Superior temporal gyrus (tissue), 1 donor: ENCODE results near the gene NOS1.

ENCODE experiments used
- DNase-seq: peaks from one replicate; pipeline ENCODE4 v3.0.0-alpha.2; 2016; ENCODE audit errors: extremely low spot score

NOS1 gene

DNA sequence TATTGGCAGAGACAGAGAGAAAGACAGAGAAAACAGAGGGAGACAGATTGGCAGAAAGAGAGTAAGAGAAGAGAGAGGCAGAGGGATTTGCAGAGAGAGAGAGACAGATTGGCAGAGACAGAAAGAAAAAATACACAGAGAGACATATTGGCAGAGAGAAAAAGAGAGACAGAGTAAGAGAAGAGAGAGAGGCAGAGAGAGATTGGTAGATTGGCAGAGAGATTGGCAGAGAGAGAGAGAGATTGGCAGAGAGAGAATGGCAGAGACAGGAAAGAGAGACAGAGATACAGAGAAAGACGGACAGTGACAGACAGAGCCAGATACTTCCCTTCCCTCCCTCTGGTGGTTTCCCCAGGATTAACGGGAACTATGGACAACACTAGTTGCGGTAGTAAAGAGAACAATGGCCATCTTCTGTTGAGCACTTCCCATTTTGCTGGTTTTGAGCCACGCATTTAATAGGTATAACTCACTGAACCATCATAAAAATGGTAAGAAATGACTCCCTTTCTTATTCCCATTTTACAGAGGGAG is 2.6 kb upstream of the NOS1 start:
- DNase-seq, result no peak

DNA sequence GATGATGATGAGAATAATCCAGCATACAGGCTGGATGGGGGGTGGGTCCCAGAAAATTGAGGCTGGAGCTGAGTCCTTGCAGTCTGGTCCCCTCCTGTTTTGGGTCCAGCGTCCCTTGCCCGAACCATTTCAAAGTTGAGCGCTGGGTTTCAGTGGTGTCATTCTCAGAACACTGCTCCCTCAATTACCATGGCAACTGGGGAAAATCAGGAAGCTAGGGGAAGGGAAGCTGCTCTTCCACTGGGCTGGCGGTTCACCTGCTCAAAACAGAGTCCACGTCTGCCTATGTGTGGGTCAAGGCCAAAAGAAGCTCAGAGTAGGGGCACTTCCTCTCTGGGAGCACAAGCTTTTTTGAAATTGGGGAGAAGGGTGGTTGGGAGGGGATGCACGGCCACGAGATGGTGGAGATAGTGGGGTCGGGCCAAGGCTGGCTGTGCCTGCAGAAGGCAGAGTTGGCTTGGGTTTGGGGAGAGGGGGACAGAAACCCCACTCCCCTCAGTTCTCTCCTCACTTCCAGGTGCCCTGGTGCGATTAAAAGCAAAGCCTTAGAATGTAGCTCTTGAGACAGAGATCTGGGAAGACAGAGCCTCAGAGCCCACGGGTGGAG is 1.7 kb upstream of the NOS1 start:
- DNase-seq, result no peak

- no peak for DNase-seq
Observed at GRCh38 chr12:117362391-117362790, 965 bp upstream of the NOS1 start.

DNA sequence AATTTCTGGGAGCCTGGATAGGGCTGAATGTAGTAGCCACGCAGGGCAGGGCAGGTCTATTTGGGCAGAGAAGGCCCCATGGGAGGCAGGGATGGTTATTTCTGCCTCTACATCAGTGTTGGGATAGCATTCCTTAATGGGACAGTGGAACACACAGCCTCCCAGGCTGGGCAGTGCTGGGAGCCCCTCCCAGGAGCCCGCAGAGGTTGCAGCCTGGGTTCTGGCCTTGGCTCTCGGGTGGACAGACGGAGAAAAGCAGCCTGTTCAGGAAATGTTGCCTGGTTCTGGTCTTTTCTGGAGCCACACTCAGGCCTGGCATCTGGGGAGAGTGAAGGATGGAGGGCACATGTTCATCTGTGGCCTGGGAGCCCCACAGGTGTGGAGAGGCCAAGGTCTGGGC is 479 bp upstream of the NOS1 start:
- no peak for DNase-seq

- no peak for DNase-seq
Observed at GRCh38 chr12:117360551-117361346, 677 bp downstream of the NOS1 start.

- DNase-seq, result no peak
Observed at GRCh38 chr12:117360222-117360550, 1.2 kb downstream of the NOS1 start.

DNA sequence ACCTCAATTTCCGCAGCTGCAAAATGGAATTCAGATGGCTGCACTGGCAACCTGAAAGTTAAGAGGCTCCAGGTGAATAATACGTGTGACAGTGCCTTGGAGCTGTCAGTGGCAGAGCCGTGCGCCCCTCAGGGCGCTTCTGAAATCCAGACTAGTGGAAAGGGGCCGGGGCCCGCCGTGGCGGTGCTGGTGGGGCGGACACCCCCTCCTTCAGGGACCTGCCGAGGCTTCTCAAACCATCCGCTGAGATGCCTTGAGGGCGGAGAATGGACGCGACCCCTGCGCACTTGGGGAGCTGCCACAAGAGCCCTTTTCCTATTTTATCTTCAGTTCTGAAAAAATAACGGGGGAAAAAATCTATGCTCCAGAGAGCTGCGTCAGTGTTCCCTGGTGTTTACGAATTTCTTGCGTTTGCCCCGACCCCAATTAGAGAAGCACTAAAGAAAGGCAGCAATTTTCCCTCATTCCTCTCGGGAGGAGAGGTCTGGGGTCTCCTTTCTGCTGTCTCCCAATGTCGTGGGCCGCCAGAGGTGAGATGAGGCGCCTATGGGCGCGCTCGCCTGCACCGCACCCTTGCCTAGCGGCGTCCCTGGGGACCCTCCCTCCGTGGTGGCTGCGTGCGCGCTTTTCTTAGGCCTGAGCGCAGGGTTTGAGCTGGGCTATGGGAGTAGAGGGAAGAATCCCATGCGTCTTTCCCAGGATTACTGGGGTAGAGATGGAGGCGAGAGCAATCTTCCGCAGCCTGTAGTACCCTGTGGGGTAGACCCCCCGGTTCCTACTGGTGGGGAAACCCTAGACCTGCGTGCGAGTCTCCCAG is 2.2 kb downstream of the NOS1 start:
- DNase-seq, result no peak

- DNase-seq, result no peak
Observed at GRCh38 chr12:117356048-117356447, 5.4 kb downstream of the NOS1 start.

DNA sequence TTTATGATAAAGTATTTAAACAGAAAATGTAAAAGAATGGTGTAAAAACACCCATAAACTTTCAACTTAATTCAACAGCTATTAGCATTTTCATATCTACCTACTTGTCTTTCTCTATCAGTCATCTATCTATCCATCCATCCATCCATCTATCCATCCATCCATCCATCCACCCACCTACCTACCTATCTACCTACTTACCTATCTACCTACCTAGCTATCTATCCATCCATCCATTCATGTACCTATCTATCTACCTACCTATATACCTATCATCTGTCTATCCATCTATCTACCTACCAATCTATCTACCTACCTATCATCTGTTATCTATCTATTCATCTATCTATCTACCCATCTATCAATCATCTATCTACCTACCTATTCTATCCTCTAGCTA is 8.5 kb downstream of the NOS1 start:
- no peak for DNase-seq

DNA sequence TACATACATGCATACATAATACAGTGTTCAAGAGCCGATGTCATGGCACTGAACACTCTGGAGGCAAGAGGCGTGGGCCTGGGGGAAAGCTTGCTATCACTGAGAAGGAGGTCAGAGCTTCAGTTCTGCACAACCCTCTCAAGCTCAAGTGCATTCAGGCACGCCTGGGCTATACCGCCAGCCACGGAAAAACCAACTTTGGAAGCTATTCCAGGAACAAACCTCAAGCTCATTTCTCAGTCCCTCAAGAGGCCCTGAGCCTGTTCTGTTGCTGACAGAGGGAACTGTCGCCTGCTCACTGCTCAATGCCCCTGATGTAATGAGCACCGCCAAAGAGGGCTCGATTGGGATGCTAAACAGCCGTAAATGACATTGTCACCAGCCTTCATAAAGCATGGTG is 9.2 kb downstream of the NOS1 start:
- DNase-seq, result no peak

- DNase-seq, result no peak
Observed at GRCh38 chr12:117350140-117350539, 11.3 kb downstream of the NOS1 start.

DNA sequence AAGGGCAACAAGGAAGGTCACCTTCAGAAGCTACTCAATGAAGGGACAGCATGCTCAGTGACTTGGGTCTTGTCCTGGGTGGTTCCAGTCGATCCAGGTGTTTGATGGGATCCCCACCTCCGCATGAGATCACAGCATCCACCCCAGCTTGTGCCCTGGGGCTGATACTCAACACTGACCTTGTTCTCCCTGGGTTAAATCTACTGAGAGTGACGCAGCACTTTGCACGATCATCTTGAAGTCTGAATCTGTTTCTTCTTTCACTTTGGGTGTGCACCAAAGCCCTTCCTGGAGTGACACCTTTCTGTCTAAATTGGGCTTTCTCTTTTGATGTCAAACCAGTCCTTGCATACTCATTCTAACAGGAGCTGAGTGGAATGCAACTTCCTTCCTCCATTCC is 13.8 kb downstream of the NOS1 start:
- DNase-seq, result no peak

DNA sequence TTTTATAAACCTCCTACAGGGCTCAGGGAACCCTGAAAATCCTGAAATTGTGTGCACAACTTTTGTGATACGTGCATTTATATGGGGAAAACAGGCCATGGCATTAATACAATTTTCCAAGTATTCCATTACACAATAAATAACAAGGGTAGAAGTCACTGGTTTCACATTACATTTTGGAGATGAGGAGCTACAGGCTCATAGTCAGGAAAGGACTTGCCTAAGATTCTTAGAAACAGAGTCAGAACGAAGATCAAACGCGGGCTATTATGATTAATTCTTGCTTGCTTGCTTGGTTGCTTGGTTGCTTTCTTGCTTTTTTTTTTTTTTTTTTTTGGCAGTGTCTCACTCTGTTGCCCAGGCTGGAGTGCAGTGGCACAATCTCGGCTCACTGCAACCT is 16.7 kb downstream of the NOS1 start:
- DNase-seq, result no peak

- no peak for DNase-seq
Observed at GRCh38 chr12:117343849-117344248, 17.6 kb downstream of the NOS1 start.

GRCh38 chr12:117343296-117343695 is 18.1 kb downstream of the NOS1 start:
- DNase-seq, result no peak

DNA sequence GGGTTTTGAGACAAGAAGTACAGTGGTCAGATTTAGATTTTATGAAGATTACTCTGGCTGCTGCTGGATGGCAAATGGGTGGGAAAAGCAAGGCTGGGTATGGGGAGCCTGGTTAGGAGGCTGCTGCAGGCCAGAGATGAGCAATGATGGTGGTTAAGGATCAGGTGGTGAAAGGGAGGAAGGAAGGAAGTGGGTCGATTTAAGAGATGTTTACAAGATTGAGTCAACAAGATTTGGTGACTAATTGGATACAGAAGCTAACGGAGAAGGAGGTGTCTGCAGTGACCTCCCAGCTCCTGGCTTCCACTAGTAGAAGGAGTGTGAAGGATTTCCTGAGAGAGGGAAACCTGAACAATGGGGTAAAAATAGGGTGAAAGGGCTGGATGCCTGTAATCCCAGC is 18.7 kb downstream of the NOS1 start:
- DNase-seq, result no peak

- no peak for DNase-seq
Observed at GRCh38 chr12:117342247-117342646, 19.2 kb downstream of the NOS1 start.

DNA sequence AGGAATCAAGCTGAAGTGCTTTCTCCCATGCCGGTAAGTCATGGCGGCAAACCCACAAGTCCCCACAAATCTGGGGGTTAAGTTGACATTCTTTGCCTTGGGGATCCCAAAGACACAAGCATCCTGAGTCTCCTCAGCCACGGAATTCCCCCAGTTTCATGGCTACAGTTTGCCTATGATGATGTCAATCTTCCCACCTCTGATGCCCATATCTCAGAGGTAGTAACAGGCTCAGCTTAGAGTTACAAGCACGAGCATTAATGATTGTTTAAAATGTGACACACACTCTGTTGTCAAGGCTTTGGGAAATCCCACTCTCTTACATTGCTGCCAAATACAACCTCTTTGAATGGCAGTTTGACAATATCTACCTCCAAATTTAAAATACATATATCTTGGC is 22.3 kb downstream of the NOS1 start:
- DNase-seq, result no peak

GRCh38 chr12:117334855-117335587 is 26.4 kb downstream of the NOS1 start:
- DNase-seq, result no peak

- DNase-seq, result no peak
Observed at GRCh38 chr12:117334051-117334450, 27.4 kb downstream of the NOS1 start.

GRCh38 chr12:117333331-117333881 is 28.0 kb downstream of the NOS1 start:
- no peak for DNase-seq

DNA sequence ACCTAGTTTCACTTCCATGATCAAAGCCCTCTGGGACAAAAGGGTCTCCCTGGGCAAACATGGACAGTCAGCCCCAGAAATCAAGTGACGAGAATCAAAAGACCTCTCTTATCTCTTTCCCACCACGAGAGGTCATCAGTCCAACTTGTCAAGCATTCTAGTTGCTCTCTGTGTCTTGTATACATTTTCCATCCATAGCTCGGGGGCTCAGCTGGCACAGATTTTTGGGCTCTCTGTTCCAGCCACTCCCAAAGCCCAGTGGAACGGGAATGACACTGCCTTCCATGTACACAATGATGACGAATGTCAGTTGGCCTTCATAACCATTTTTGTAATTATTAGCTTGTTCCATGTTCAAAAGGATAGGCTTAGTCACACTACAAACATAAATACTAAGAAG is 29.7 kb downstream of the NOS1 start:
- DNase-seq, result no peak
